Upper lobe of left lung (tissue), 6 donors: ENCODE results near the gene POU2F2. TPM values are rescaled to one million over a fixed set of nuclear protein-coding genes. Genes with fewer than 3 reads are reported as not detected.

Experiments
- ATAC-seq, 2 donors: fragments of 200-7000 bp; cut with Tn5 transposase; one replicate each; pipeline ENCODE4 v1.9.1; 2022; ENCODE audit warnings: mild to moderate bottlenecking in 2 of 2, moderate library complexity in 2 of 2; ENCODE audit not compliant: low FRiP score in 2 of 2
- DNase-seq, 2 donors: peaks; one replicate each; pipeline ENCODE4 v3.0.0-alpha.2; 2019 to 2020
- H3K27ac ChIP-seq, 4 donors: fragments of 200-600 bp; sonication (generic); one replicate each; pipeline ENCODE4 v1.5.1; 2016 to 2019
- H3K27me3 ChIP-seq, 4 donors: fragments of 200-600 bp; sonication (generic); one replicate each; pipeline ENCODE4 v1.5.1; 2017 to 2019
- H3K36me3 ChIP-seq, 4 donors: fragments of 200-600 bp; sonication (generic); one replicate each; pipeline ENCODE4 v1.5.1; 2016 to 2019
- H3K4me1 ChIP-seq, 4 donors: fragments of 200-600 bp; sonication (generic); one replicate each; pipeline ENCODE4 v1.5.1; 2018 to 2019
- H3K4me3 ChIP-seq, 4 donors: fragments of 200-600 bp; sonication (generic); one replicate each; pipeline ENCODE4 v1.5.1; 2017 to 2019; ENCODE audit warnings: mild to moderate bottlenecking in 2 of 4, moderate library complexity in 1 of 4
- H3K9me3 ChIP-seq, 4 donors: fragments of 200-600 bp; sonication (generic); one replicate each; pipeline ENCODE4 v1.5.1; 2018 to 2019
- EP300 ChIP-seq, 4 donors: sonication (generic); formaldehyde crosslinking; IDR thresholded peaks; one replicate each; pipeline ENCODE4 v1.5.1; 2017; ENCODE audit warnings: antibody characterized with exemption in 4 of 4, control low read depth in 2 of 4
- POLR2A ChIP-seq, 4 donors: fragments of 450-650 bp; IDR thresholded peaks; one replicate each; pipeline ENCODE4 v1.5.1; 2016 to 2017; ENCODE audit warnings: antibody characterized with exemption in 4 of 4, mild to moderate bottlenecking in 2 of 4
- POLR2AphosphoS5 ChIP-seq, 2 donors: sonication (generic); formaldehyde crosslinking; IDR thresholded peaks; one replicate each; pipeline ENCODE4 v1.5.1; 2017; ENCODE audit warnings: antibody characterized with exemption in 2 of 2
- WGBS, 2 donors: methylation state at CpG; one replicate each; pipeline ENCODE4 v1.1.5; 2017 to 2018; 5-methylcytosine and 5-hydroxymethylcytosine counted together
- total RNA-seq, 6 donors: library from RNA; depleted of rRNA in 4 of 6; stranded (reverse); fragments of >200 nt in 4 of 6; gene quantifications; one replicate each; pipeline versions ENCODE4 v1.1.0 to v1.2.1, GENCODE V29; 2016 to 2021
- TF ChIP-seq, protein P1 (sequence below), 6 experiments: fragments of 450-650 bp in 4 of 6; fragments of 200-600 bp in 2 of 6; sonication (generic) in 2 of 6; IDR thresholded peaks; one replicate each; pipeline ENCODE4 v1.5.1; 2016 to 2019; ENCODE audit warnings: antibody characterized with exemption in 6 of 6
- donor health status: DM: no; HTN: no; CAD: no; lungs with moderate emphysema.
- donor health status: DM: no; HTN: yes; CAD: no; lungs with severe emphysema.

The POU2F2 gene
- total RNA-seq, 6 donors from 2014 or later: 1.3 to 12.0 (median 5.0) TPM

DNA sequence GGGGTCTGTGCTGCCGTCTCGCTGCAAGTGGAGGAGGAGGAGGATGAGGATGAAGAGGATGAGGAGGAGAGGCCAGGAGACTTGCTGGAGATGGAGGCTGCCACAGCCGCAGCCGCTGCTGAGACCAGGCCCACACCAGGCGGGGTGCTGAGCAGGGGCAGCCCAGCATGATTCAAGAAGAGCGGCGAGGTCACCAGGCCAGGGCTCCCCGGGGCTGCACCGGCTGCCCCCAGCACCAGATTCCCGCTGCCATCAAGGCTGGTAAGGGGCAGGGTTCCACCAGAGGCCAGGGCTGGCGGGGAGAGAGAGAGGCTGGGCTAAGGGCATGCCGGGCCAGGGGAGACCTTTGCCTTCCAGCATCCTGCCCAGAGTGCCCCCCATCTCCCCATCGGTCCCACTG is 40.9 kb downstream of the POU2F2 start:
- Histone ChIP-seq H3K4me1 (peaks cover 0 to 12% (median 3%) of the 10 kb centered on the region in 4 donors), H3K9me3 (no peaks in the 10 kb centered on the region), H3K27ac (no peak overlapping the region), H3K27me3 (no peaks in the 10 kb centered on the region), H3K36me3 (no peaks in the 10 kb centered on the region), H3K4me3 (no peak overlapping the region)
- ATAC-seq (peak in 1 of 2 donors; percentile 6), DNase-seq (peak in 1 of 2 donors; percentile 72)
- no peak for TF ChIP-seq EP300 (IDR thresholded peaks at IDR 0.05)
- TF ChIP-seq POLR2A (IDR thresholded peaks at IDR 0.05): no peak
- TF ChIP-seq POLR2AphosphoS5 (IDR thresholded peaks at IDR 0.05): no peak
- TF ChIP-seq, protein P1, sequence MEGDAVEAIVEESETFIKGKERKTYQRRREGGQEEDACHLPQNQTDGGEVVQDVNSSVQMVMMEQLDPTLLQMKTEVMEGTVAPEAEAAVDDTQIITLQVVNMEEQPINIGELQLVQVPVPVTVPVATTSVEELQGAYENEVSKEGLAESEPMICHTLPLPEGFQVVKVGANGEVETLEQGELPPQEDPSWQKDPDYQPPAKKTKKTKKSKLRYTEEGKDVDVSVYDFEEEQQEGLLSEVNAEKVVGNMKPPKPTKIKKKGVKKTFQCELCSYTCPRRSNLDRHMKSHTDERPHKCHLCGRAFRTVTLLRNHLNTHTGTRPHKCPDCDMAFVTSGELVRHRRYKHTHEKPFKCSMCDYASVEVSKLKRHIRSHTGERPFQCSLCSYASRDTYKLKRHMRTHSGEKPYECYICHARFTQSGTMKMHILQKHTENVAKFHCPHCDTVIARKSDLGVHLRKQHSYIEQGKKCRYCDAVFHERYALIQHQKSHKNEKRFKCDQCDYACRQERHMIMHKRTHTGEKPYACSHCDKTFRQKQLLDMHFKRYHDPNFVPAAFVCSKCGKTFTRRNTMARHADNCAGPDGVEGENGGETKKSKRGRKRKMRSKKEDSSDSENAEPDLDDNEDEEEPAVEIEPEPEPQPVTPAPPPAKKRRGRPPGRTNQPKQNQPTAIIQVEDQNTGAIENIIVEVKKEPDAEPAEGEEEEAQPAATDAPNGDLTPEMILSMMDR (IDR thresholded peaks at IDR 0.05): no peak
- 84 to 97% methylated on average over 9 to 13 of the region's 13 CpGs for WGBS, 2 donors

DNA sequence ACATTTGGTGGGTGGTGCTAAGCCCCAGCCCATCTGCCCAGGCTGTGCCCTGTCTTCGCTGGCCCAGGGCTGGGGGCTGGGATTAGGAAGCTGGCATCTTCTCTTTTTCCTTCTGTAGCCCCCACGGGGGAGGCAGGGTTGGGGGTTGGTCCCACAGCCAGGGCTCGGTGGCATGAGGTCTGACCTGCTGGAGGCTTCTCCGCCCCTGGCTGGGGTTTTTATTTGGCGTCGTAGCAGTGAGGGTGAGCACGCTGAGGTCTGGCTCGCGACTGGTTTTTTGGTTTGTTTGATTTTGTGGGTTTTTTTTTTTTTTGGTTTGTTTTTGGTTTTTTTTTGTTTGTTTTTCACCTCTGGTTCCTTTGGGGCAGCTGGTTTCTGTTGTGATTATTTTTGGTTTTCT is 41.6 kb downstream of the POU2F2 start:
- DNase-seq (no peak), ATAC-seq (no peak)
- Histone ChIP-seq H3K36me3 (no peaks in the 10 kb centered on the region), H3K4me3 (no peak overlapping the region), H3K27me3 (no peaks in the 10 kb centered on the region), H3K4me1 (peaks cover 0 to 7% (median 3%) of the 10 kb centered on the region in 4 donors), H3K9me3 (no peaks in the 10 kb centered on the region), H3K27ac (no peak overlapping the region)
- WGBS, 2 donors: 53 to 69% methylated on average over 8 to 9 of the region's 9 CpGs
- TF ChIP-seq POLR2A (IDR thresholded peaks at IDR 0.05): no peak
- TF ChIP-seq, protein P1 (IDR thresholded peaks at IDR 0.05): no peak

DNA sequence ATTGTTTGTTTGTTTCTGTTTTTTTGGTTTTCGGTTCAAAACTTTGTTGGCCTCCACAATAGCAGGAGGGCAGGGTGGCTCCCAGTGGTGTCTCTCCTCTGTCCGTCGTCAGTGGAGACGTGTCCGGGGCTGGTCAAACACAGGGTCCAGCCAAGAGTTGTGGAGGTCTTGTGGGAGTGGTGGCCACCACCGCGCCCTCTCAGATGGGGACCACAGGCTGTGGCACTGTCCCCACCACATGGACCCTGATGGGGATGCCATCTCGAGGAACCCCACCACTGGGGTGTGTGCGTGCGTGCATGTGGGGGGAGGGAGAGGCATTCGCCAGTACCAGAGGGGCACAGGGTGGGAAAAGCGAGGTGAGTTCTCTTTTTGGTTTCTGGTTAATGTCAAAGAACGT is 42.5 kb downstream of the POU2F2 start:
- H3K36me3 ChIP-seq: no peaks in the 10 kb centered on the region
- WGBS, 2 donors: 91 to 95% methylated on average over 13 of the region's 13 CpGs
- no peaks in the 10 kb centered on the region for H3K9me3 ChIP-seq
- TF ChIP-seq EP300 (IDR thresholded peaks at IDR 0.05) (no peak), POLR2AphosphoS5 (IDR thresholded peaks at IDR 0.05) (no peak), POLR2A (IDR thresholded peaks at IDR 0.05) (no peak)
- TF ChIP-seq, protein P1 (IDR thresholded peaks at IDR 0.05): no peak
- ATAC-seq (no peak), DNase-seq (no peak)
- H3K27ac ChIP-seq: no peak overlapping the region
- peaks cover 0 to 7% (median 3%) of the 10 kb centered on the region in 4 donors for H3K4me1 ChIP-seq
- H3K27me3 ChIP-seq: no peaks in the 10 kb centered on the region
- H3K4me3 ChIP-seq: no peak overlapping the region

DNA sequence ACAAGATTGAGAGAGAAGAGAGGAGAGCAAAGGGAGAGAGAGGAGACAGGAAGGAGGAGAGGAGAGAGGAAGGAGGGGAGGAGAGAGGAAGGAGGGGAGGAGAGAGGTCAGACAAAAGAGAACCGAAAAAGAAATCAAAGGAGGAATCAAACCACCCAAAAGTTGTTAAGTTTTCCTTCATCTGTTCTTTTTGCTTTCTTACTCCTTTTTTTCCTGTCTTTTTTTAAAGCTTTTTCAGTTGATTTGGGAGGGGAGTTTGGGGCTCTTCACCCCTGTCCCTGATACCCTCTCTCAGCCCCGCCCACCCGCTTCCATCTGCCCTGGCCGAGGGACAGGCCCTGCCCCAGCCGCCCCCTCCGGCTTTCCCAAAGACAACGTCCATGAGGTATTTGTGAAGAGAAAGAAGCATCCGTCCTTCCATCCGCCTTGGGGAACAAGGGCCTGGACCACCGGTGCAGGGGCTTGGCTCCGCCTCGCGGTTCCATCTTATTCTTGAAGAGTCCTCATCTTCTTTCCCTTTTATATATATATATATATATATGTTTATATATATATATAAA is 43.0 kb downstream of the POU2F2 start:
- no peaks in the 10 kb centered on the region for H3K9me3 ChIP-seq
- peaks cover 0 to 7% (median 3%) of the 10 kb centered on the region in 4 donors for H3K4me1 ChIP-seq
- no peak for ATAC-seq
- peak in 1 of 2 donors; percentile 68 for DNase-seq
- 79 to 81% methylated on average over 13 of the region's 13 CpGs for WGBS, 2 donors
- no peaks in the 10 kb centered on the region for H3K27me3 ChIP-seq
- no peak overlapping the region for H3K4me3 ChIP-seq
- no peak overlapping the region for H3K27ac ChIP-seq
- no peaks in the 10 kb centered on the region for H3K36me3 ChIP-seq
- TF ChIP-seq EP300 (IDR thresholded peaks at IDR 0.05): no peak
- TF ChIP-seq, protein P1 (IDR thresholded peaks at IDR 0.05): no peak
- TF ChIP-seq POLR2A (IDR thresholded peaks at IDR 0.05): no peak
- no peak for TF ChIP-seq POLR2AphosphoS5 (IDR thresholded peaks at IDR 0.05)
